IMR-90 (cell line): Measurements from ENCODE around the gene IFRD2. TPM values are rescaled to one million over a fixed set of nuclear protein-coding genes. Genes with fewer than 3 reads are reported as not detected.

Experiments
- ATAC-seq: fragments of 200-7000 bp; cut with Tn5 transposase; 2 replicates; pipeline ENCODE4 v1.9.1; 2020; ENCODE audit warnings: low read depth, mild to moderate bottlenecking, moderate library complexity
- BruUV-seq: library from RNA; stranded (reverse); fragments of 400-500 nt; replicated peaks from 2 replicates; lab custom pipeline; 2021; lab: Mats Ljungman, UMichigan
- CTCF ChIA-PET: fragments of 300-600 bp; formaldehyde crosslinking; extraction: SDS; loops from one replicate; lab custom pipeline; 2021; ENCODE audit warnings: antibody characterized with exemption; lab: Yijun Ruan, JAX
- POLR2A ChIA-PET: fragments of 300-600 bp; sonication (Branson Sonifier 250); formaldehyde crosslinking; loops from one replicate; lab custom pipeline; 2022; ENCODE audit warnings: antibody characterized with exemption; ENCODE audit not compliant: unreplicated experiment; lab: Charles Lee
- DNase-seq: peaks from one replicate; pipeline ENCODE4 v3.0.0; 2013
- H2AFZ ChIP-seq: replicated peaks from 2 replicates; pipeline ENCODE3; 2013; ENCODE audit warnings: low read length, mild to moderate bottlenecking; ENCODE audit not compliant: poor library complexity
- H2AK5ac ChIP-seq: 2 replicates; pipeline ENCODE4 v1.6.1; 2013; ENCODE audit warnings: low read depth, low read length, inconsistent platforms
- H2AK9ac ChIP-seq: replicated peaks from 2 replicates; pipeline ENCODE3; 2013; ENCODE audit warnings: mild to moderate bottlenecking, low read depth, low read length, moderate library complexity; ENCODE audit not compliant: poor library complexity
- H2BK120ac ChIP-seq: 2 replicates; pipeline ENCODE4 v1.6.1; 2013; ENCODE audit warnings: low read depth, low read length, inconsistent platforms
- H2BK15ac ChIP-seq: 3 replicates; pipeline ENCODE4 v1.6.1; 2013; ENCODE audit warnings: low read depth, low read length, inconsistent platforms
- H2BK20ac ChIP-seq: 2 replicates; pipeline ENCODE4 v1.6.1; 2013; ENCODE audit warnings: low read depth, mild to moderate bottlenecking, inconsistent platforms, low read length, moderate library complexity
- H2BK5ac ChIP-seq: 2 replicates; pipeline ENCODE4 v1.6.1; 2013; ENCODE audit warnings: mild to moderate bottlenecking, low read depth, low read length, inconsistent platforms; ENCODE audit not compliant: poor library complexity, severe bottlenecking
- H3K14ac ChIP-seq: replicated peaks from 2 replicates; pipeline ENCODE4 v1.6.1; 2013; ENCODE audit warnings: low read depth, low read length, inconsistent platforms
- H3K18ac ChIP-seq: 2 replicates; pipeline ENCODE4 v1.6.1; 2013; ENCODE audit warnings: low read depth, low read length, control low read depth
- H3K23ac ChIP-seq: 2 replicates; pipeline ENCODE4 v1.6.1; 2013; ENCODE audit warnings: low read depth, low read length, inconsistent platforms
- H3K27ac ChIP-seq: 2 replicates; pipeline ENCODE4 v1.5.1; 2013; ENCODE audit warnings: mild to moderate bottlenecking, control low read depth, low read length; ENCODE audit not compliant: insufficient read depth
- H3K27me3 ChIP-seq: 2 replicates; pipeline ENCODE4 v1.6.1; 2013; ENCODE audit warnings: low read length; ENCODE audit not compliant: control insufficient read depth, insufficient read depth
- H3K36me3 ChIP-seq: 2 replicates; pipeline ENCODE4 v1.6.1; 2013; ENCODE audit warnings: low read length, mixed read lengths; ENCODE audit not compliant: control insufficient read depth, insufficient read depth
- H3K4ac ChIP-seq: 2 replicates; pipeline ENCODE4 v1.6.1; 2013; ENCODE audit warnings: low read depth, low read length, inconsistent platforms
- H3K4me1 ChIP-seq: 2 replicates; pipeline ENCODE4 v1.6.1; 2013; ENCODE audit warnings: low read length, mixed read lengths; ENCODE audit not compliant: control insufficient read depth, insufficient read depth
- H3K4me2 ChIP-seq: 2 replicates; pipeline ENCODE4 v1.6.1; 2013; ENCODE audit warnings: low read depth, mild to moderate bottlenecking, control low read depth, low read length, moderate library complexity
- H3K4me3 ChIP-seq: 2 replicates; pipeline ENCODE4 v1.5.1; 2013; ENCODE audit warnings: low read depth, mild to moderate bottlenecking, control low read depth, low read length, moderate library complexity; ENCODE audit not compliant: insufficient read depth
- H3K56ac ChIP-seq: 2 replicates; pipeline ENCODE4 v1.6.1; 2013; ENCODE audit warnings: low read length, inconsistent platforms; ENCODE audit not compliant: insufficient read depth; ENCODE audit errors: extremely low read depth
- H3K79me1 ChIP-seq, 2 experiments: 2 replicates each; pipeline ENCODE4 v1.6.1; 2013; ENCODE audit warnings: low read length in 2 of 2, inconsistent platforms in 1 of 2, low read depth in 1 of 2
- H3K9ac ChIP-seq: 2 replicates; pipeline ENCODE4 v1.6.1; 2013; ENCODE audit warnings: low read depth, low read length, control low read depth
- H3K9me1 ChIP-seq: 2 replicates; pipeline ENCODE4 v1.6.1; 2013; ENCODE audit warnings: low read length, inconsistent platforms; ENCODE audit not compliant: insufficient read depth
- H3K9me3 ChIP-seq: 2 replicates; pipeline ENCODE4 v1.6.1; 2013; ENCODE audit warnings: low read length; ENCODE audit not compliant: control insufficient read depth, insufficient read depth
- H4K20me1 ChIP-seq: 2 replicates; pipeline ENCODE4 v1.6.1; 2013; ENCODE audit warnings: low read length, inconsistent platforms; ENCODE audit not compliant: insufficient read depth
- H4K5ac ChIP-seq: 2 replicates; pipeline ENCODE4 v1.6.1; 2013; ENCODE audit warnings: mild to moderate bottlenecking, low read depth, low read length, control low read depth
- H4K8ac ChIP-seq, 2 experiments: 2 replicates each; pipeline ENCODE4 v1.6.1; 2013; ENCODE audit warnings: low read depth in 2 of 2, low read length in 2 of 2, control low read depth in 1 of 2, inconsistent platforms in 1 of 2
- H4K91ac ChIP-seq: 2 replicates; pipeline ENCODE4 v1.6.1; 2013; ENCODE audit warnings: low read depth, low read length, inconsistent platforms; ENCODE audit not compliant: insufficient read depth
- CEBPB ChIP-seq: IDR thresholded peaks from 2 replicates; pipeline ENCODE4 v1.6.1; 2012; ENCODE audit warnings: low read depth, low read length, improper control_type of control experiment
- CHD1 ChIP-seq: IDR thresholded peaks from 2 replicates; pipeline ENCODE4 v1.6.1; 2012; ENCODE audit warnings: low read depth, low read length, improper control_type of control experiment
- MAFK ChIP-seq: IDR thresholded peaks from 2 replicates; pipeline ENCODE4 v1.6.1; 2012; ENCODE audit warnings: low read depth, low read length, improper control_type of control experiment
- MAZ ChIP-seq: IDR thresholded peaks from 2 replicates; pipeline ENCODE4 v1.6.1; 2012; ENCODE audit warnings: low read depth, mild to moderate bottlenecking, low read length, improper control_type of control experiment, moderate library complexity, borderline replicate concordance
- MXI1 ChIP-seq: IDR thresholded peaks from 2 replicates; pipeline ENCODE4 v1.6.1; 2012; ENCODE audit warnings: low read depth, mild to moderate bottlenecking, low read length, moderate library complexity, borderline replicate concordance
- POLR2A ChIP-seq: IDR thresholded peaks from 2 replicates; pipeline ENCODE4 v1.6.1; 2012; ENCODE audit warnings: mild to moderate bottlenecking, low read depth, low read length
- RAD21 ChIP-seq: IDR thresholded peaks from 2 replicates; pipeline ENCODE4 v1.6.1; 2012; ENCODE audit warnings: low read length, improper control_type of control experiment
- RCOR1 ChIP-seq: IDR thresholded peaks from 2 replicates; pipeline ENCODE4 v1.6.1; 2012; ENCODE audit warnings: mild to moderate bottlenecking, low read length, improper control_type of control experiment; ENCODE audit not compliant: insufficient replicate concordance
- RFX5 ChIP-seq: IDR thresholded peaks from 2 replicates; pipeline ENCODE4 v1.8.0; 2012; ENCODE audit warnings: low read depth, mild to moderate bottlenecking, low read length, moderate library complexity
- SMC3 ChIP-seq: fragments of 150-350 bp; IDR thresholded peaks from 2 replicates; pipeline ENCODE4 v1.6.1; 2016; ENCODE audit warnings: low read depth, mild to moderate bottlenecking, antibody characterized with exemption, low read length, moderate library complexity
- WGBS, 2 experiments: methylation state at CpG; one replicate each; pipeline versions ENCODE4 v1.1.5 to v1.1.7; 2013; ENCODE audit warnings: missing lambda C conversion rate in 2 of 2; ENCODE audit not compliant: insufficient read length in 1 of 2; ENCODE audit errors: extremely low coverage in 2 of 2; 5-methylcytosine and 5-hydroxymethylcytosine counted together
- dilution Hi-C: fragments of 300-500 bp; cut with HindIII; formaldehyde crosslinking; loops from one replicate; pipeline ENCODE4 v1.14.3; 2018; ENCODE audit warnings: low sequenced_read_pairs; ENCODE audit not compliant: unreplicated experiment
- in situ Hi-C: fragments of 300-500 bp; cut with MboI; formaldehyde crosslinking; loops from 3 replicates; pipeline ENCODE4 v1.14.3; 2019; ENCODE audit warnings: low sequenced_read_pairs, inconsistent platforms, mixed read lengths
- intact Hi-C: fragments of 100-400 bp; cut with micrococcal nuclease; formaldehyde crosslinking; loops from 2 replicates; pipeline ENCODE4 v1.10.0; 2022
- polyA plus RNA-seq, 3 experiments: library from polyadenylated mRNA; depleted of rRNA; stranded (reverse); fragments of >200 nt; gene quantifications; 2 replicates each; pipeline ENCODE4 v1.2.3, GENCODE V29; 2012; ENCODE audit warnings: low replicate concordance in 1 of 3
- total RNA-seq: library from RNA; depleted of rRNA; stranded (reverse); fragments of >200 nt; gene quantifications from 2 replicates; pipeline ENCODE4 v1.2.3, GENCODE V29; 2012
- TF ChIP-seq, protein P1 (sequence below): fragments of 150-350 bp; IDR thresholded peaks from 2 replicates; pipeline ENCODE4 v1.6.1; 2016; ENCODE audit warnings: low read depth, mild to moderate bottlenecking, low read length, moderate library complexity, borderline replicate concordance
- TF ChIP-seq, protein P2 (sequence below): fragments of 150-350 bp; IDR thresholded peaks from 2 replicates; pipeline ENCODE4 v1.6.1; 2017; ENCODE audit warnings: mild to moderate bottlenecking, antibody characterized with exemption, low read length, low read depth
- TF ChIP-seq, protein P3 (sequence below): conservative IDR thresholded peaks from 2 replicates; pipeline ENCODE4 v1.5.1; 2012; ENCODE audit warnings: mild to moderate bottlenecking, low read depth, low read length, improper control_type of control experiment

IFRD2 gene
- total and polyA plus RNA-seq, 2 of the 4 experiments (the other 2 are of a cell fraction): 52.7 to 79.1 TPM

GRCh38 chr3:50321336-50322114 is 29.3 kb upstream of the IFRD2 start:
- Histone ChIP-seq H4K8ac (peak overlapping the region; percentile 96 to 99; a peak in 3 of 4 replicates), H2AK5ac (peak overlapping the region; percentile 87), H2BK15ac (peak overlapping the region; percentile 85; the same call in 1 of the 3 replicates), H3K9me1 (peaks cover 16% of the 10 kb centered on the region), H3K23ac (peak overlapping the region; percentile 96), H3K9ac (peak overlapping the region; percentile 94), H4K5ac (peak overlapping the region; percentile 95), H3K14ac (peak overlapping the region; percentile 98), H3K4me1 (peaks cover 25% of the 10 kb centered on the region), H4K91ac (peak overlapping the region; percentile 93), H3K27ac (peak overlapping the region; percentile 98), H3K36me3 (peaks cover 36% of the 10 kb centered on the region), H3K9me3 (no peaks in the 10 kb centered on the region), H3K56ac (peak overlapping the region; percentile 97; the same call in 1 of the 2 replicates), H2AK9ac (peak overlapping the region; percentile 93), H3K4me2 (peak overlapping the region; percentile 73), H2AFZ (peak overlapping the region; percentile 95), H2BK120ac (peak overlapping the region; percentile 100), H2BK20ac (peak overlapping the region; percentile 95), H2BK5ac (peak overlapping the region; percentile 98), H3K27me3 (no peaks in the 10 kb centered on the region), H3K79me1 (peaks cover 26 to 57% of the 10 kb centered on the region in 2 experiments), H3K4ac (peak overlapping the region; percentile 98), H4K20me1 (peaks cover 12% of the 10 kb centered on the region; the same call in 1 of the 2 replicates), H3K4me3 (peak overlapping the region; percentile 58), H3K18ac (peak overlapping the region; percentile 94; the same call in 1 of the 2 replicates)
- ChIA-PET POLR2A (interaction anchor here (0.6 kb wide), 1 partner anchor 25 kb away, joined by 10 read pairs; no protein-coding TSS in a partner anchor), CTCF (no interaction called here)
- 0% methylated on average over 15 of the region's 59 CpGs; no CpG with 5 or more reads in 1 of the 2 experiments for WGBS, 2 experiments
- DNase-seq (peak; percentile 83), ATAC-seq (peak; percentile 90)
- BruUV-seq: no TSS peak
- dilution Hi-C loops (no loop called here), intact Hi-C loops (loop anchor here (5.0 kb wide), 1 partner anchor 59 kb away; no protein-coding TSS in a partner anchor), in situ Hi-C loops (no loop called here)
- TF ChIP-seq RCOR1 (no peak), MXI1 (no peak), RFX5 (no peak), MAZ (peak; percentile 49), CHD1 (peak; percentile 99; the same call in 1 of the 2 replicates), SMC3 (no peak), POLR2A (peak; percentile 80), CEBPB (no peak), MAFK (no peak), RAD21 (no peak)
- TF ChIP-seq, protein P1, sequence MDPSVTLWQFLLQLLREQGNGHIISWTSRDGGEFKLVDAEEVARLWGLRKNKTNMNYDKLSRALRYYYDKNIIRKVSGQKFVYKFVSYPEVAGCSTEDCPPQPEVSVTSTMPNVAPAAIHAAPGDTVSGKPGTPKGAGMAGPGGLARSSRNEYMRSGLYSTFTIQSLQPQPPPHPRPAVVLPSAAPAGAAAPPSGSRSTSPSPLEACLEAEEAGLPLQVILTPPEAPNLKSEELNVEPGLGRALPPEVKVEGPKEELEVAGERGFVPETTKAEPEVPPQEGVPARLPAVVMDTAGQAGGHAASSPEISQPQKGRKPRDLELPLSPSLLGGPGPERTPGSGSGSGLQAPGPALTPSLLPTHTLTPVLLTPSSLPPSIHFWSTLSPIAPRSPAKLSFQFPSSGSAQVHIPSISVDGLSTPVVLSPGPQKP: no peak
- TF ChIP-seq, protein P2, sequence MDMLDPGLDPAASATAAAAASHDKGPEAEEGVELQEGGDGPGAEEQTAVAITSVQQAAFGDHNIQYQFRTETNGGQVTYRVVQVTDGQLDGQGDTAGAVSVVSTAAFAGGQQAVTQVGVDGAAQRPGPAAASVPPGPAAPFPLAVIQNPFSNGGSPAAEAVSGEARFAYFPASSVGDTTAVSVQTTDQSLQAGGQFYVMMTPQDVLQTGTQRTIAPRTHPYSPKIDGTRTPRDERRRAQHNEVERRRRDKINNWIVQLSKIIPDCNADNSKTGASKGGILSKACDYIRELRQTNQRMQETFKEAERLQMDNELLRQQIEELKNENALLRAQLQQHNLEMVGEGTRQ: no peak
- TF ChIP-seq, protein P3, sequence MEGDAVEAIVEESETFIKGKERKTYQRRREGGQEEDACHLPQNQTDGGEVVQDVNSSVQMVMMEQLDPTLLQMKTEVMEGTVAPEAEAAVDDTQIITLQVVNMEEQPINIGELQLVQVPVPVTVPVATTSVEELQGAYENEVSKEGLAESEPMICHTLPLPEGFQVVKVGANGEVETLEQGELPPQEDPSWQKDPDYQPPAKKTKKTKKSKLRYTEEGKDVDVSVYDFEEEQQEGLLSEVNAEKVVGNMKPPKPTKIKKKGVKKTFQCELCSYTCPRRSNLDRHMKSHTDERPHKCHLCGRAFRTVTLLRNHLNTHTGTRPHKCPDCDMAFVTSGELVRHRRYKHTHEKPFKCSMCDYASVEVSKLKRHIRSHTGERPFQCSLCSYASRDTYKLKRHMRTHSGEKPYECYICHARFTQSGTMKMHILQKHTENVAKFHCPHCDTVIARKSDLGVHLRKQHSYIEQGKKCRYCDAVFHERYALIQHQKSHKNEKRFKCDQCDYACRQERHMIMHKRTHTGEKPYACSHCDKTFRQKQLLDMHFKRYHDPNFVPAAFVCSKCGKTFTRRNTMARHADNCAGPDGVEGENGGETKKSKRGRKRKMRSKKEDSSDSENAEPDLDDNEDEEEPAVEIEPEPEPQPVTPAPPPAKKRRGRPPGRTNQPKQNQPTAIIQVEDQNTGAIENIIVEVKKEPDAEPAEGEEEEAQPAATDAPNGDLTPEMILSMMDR: peak; percentile 42
